CD1c-positive myeloid dendritic cell (primary cell): ENCODE data around the gene CABP2.
"Not testable (repeated sequence)": the region's sequence is repeated elsewhere in the genome, so short reads cannot be mapped to it uniquely, and the experiment has no call there.

ENCODE experiments used
- DNase-seq: peaks from one replicate; pipeline ENCODE4 v3.0.0-alpha.2; 2016; ENCODE audit errors: extremely low spot score

Gene CABP2

DNA sequence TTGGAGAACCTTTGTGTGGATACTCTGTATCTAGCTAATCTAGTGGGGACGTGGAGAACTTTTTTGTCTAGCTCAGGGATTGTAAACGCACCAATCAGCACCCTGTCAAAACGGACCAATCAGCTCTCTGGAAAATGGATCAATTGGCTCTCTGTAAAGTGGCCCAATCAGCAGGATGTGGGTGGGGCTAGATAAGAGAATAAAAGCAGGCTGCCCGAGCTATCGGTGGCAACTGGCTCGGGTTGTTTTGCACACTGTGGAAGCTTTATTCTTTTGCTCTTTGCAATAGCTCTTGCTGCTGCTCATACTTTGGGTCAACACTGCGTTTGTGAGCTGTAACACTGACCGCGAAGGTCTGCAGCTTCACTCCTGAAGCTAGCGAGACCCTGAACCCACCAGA is 46.6 kb downstream of the CABP2 start:
- DNase-seq, result not testable (repeated sequence)

DNA sequence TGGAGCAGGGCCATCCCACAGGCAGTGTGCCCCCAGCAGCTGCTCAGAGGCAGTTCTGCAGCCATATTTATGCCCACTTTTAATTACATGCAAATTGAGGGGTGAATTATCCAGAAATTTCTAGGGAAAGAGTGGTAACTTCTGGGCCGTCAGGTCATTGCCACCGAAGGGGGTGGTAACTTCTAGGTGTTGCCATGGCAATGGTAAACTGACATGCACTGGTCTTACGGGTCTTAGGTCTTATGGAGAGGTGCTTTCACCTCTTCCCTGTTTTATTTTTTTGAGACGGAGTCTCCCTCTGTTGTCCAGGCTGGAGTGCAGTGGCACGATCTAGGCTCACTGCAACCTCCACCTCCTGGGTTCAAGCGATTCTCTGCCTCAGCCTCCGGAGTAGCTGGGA is 50.4 kb downstream of the CABP2 start:
- DNase-seq, result no peak

DNA sequence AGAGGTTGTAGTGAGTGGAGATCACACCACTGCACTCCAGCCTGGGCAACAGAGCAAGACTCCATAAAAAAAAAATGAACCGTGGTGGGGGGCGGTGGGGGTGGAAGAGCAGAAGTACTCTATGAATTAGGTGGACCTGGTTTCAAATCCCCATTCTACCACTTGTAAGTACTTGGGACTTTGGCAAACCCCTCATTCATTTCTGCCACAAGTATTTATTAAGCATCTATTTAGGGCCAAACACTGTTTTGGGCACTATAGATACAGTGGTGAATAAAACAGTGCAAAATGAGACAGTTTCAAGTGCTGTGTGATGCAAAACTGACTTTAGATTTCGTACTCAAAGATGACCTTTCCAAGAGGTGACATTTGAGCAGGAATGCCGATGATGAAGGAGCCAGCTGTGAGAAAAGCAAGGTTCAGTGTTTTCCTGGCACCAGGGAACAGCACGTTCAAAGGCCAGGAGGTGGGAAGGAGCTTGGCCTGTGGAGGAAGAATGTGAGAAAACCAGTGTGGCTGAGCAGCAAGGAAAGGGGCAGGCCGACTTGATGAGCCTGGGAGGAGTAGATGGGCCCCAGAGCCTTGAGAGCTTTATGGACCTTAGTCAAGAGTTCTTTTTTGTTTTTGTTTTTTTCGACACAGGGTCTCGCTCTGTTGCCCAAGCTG is 52.8 kb downstream of the CABP2 start:
- peak; percentile 46 for DNase-seq

DNA sequence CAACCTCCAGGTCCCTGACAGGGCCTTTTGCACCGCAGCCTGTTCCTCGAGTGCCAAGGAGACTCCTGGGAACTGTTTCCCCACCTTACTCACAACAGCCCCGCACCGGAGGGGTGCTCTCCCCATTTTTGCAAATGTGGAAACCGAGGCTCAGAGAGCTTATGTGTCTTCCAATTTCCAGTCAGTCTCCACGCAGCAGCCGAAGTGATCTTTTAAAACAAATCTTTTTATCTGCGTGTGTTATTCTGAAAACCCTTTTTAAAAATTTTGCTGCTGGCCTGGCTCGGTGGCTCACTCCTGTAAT is 53.8 kb downstream of the CABP2 start:
- no peak for DNase-seq
